GM23338 (cell line): Measurements from ENCODE around the gene BMP15. TPM values are rescaled to one million over a fixed set of nuclear protein-coding genes. Genes with fewer than 3 reads are reported as not detected.

ENCODE experiments used
- ATAC-seq: fragments of 200-7000 bp; cut with Tn5 transposase; 3 replicates; pipeline ENCODE4 v1.9.1; 2020
- DNase-seq: peaks from one replicate; pipeline ENCODE4 v3.0.0-alpha.2; 2015; ENCODE audit warnings: low spot score
- H2AFZ ChIP-seq: fragments of 200-600 bp; sonication (generic); 2 replicates; pipeline ENCODE4 v1.8.0; 2016; ENCODE audit warnings: antibody characterized with exemption, mild to moderate bottlenecking, moderate library complexity
- H3F3A ChIP-seq: fragments of 200-600 bp; sonication (generic); replicated peaks from 2 replicates; pipeline ENCODE4 v1.8.0; 2017; ENCODE audit warnings: antibody characterized with exemption, mixed run types, low read depth
- H3K27ac ChIP-seq: fragments of 200-600 bp; sonication (generic); 2 replicates; pipeline ENCODE4 v1.6.1; 2016; ENCODE audit warnings: low read depth
- H3K27me3 ChIP-seq: fragments of 200-600 bp; sonication (generic); 2 replicates; pipeline ENCODE4 v1.8.0; 2016; ENCODE audit warnings: mild to moderate bottlenecking, mixed run types, moderate library complexity; ENCODE audit not compliant: insufficient read depth
- H3K36me3 ChIP-seq: fragments of 200-600 bp; sonication (generic); 2 replicates; pipeline ENCODE4 v1.8.0; 2016; ENCODE audit warnings: mild to moderate bottlenecking; ENCODE audit not compliant: insufficient read depth
- H3K4me1 ChIP-seq: fragments of 200-600 bp; sonication (generic); 2 replicates; pipeline ENCODE4 v1.8.0; 2016; ENCODE audit warnings: mild to moderate bottlenecking, moderate library complexity; ENCODE audit not compliant: insufficient read depth
- H3K4me2 ChIP-seq: fragments of 200-600 bp; sonication (generic); 2 replicates; pipeline ENCODE4 v1.7.1; 2017; ENCODE audit warnings: mixed run types
- H3K4me3 ChIP-seq: fragments of 200-600 bp; sonication (generic); 2 replicates; pipeline ENCODE4 v1.6.1; 2016; ENCODE audit warnings: mixed run types
- H3K79me2 ChIP-seq: fragments of 200-600 bp; sonication (generic); replicated peaks from 2 replicates; pipeline ENCODE4 v1.8.0; 2017; ENCODE audit warnings: mild to moderate bottlenecking; ENCODE audit not compliant: insufficient read depth
- H3K9me2 ChIP-seq: fragments of 200-600 bp; sonication (generic); 2 replicates; pipeline ENCODE4 v1.8.0; 2017; ENCODE audit not compliant: insufficient read depth
- H4K20me1 ChIP-seq: fragments of 200-600 bp; sonication (generic); replicated peaks from 2 replicates; pipeline ENCODE4 v1.8.0; 2017; ENCODE audit warnings: mild to moderate bottlenecking; ENCODE audit not compliant: insufficient read depth
- H3K27ac Mint-ChIP-seq: 2 replicates; pipeline ENCODE4 v1.8.0; 2020; ENCODE audit warnings: inconsistent platforms, mild to moderate bottlenecking, moderate library complexity, mixed read lengths
- H3K27me3 Mint-ChIP-seq: 3 replicates; pipeline ENCODE4 v1.8.0; 2022; ENCODE audit warnings: low read depth, mild to moderate bottlenecking, moderate library complexity, mixed read lengths, inconsistent platforms; ENCODE audit not compliant: insufficient read depth, poor library complexity
- H3K36me3 Mint-ChIP-seq: 3 replicates; pipeline ENCODE4 v1.8.0; 2021; ENCODE audit warnings: low read depth, mild to moderate bottlenecking, inconsistent platforms, moderate library complexity, mixed read lengths
- H3K4me1 Mint-ChIP-seq: 3 replicates; pipeline ENCODE4 v1.8.0; 2020; ENCODE audit warnings: mild to moderate bottlenecking, inconsistent platforms, mixed read lengths
- H3K4me3 Mint-ChIP-seq: 3 replicates; pipeline ENCODE4 v1.8.0; 2021; ENCODE audit warnings: moderate library complexity, mild to moderate bottlenecking, inconsistent platforms, mixed read lengths
- H3K9me3 Mint-ChIP-seq: 3 replicates; pipeline ENCODE4 v1.8.0; 2020; ENCODE audit warnings: moderate library complexity, mild to moderate bottlenecking, inconsistent platforms, mixed read lengths
- CREB1 ChIP-seq: fragments of 250-450 bp; sonication (Bioruptor Pico); IDR thresholded peaks from 2 replicates; pipeline ENCODE4 v1.5.0; 2020; ENCODE audit warnings: low read depth, mild to moderate bottlenecking, moderate library complexity
- CTCF ChIP-seq, 2 experiments: fragments of 200-600 bp in 1 of 2; sonication (generic) in 1 of 2; conservative IDR thresholded peaks; 2 replicates each; pipeline versions ENCODE4 v1.5.1 to v1.6.1; 2016 to 2017; ENCODE audit warnings: antibody characterized with exemption in 2 of 2, low read depth in 2 of 2, mild to moderate bottlenecking in 2 of 2, moderate library complexity in 1 of 2
- ETS1 ChIP-seq: IDR thresholded peaks from 2 replicates; pipeline ENCODE4 v1.6.1; 2016; ENCODE audit warnings: antibody characterized with exemption
- EZH2 ChIP-seq: fragments of 200-600 bp; sonication (generic); IDR thresholded peaks from one replicate; pipeline ENCODE4 v1.8.0; 2017; ENCODE audit warnings: antibody characterized with exemption, mild to moderate bottlenecking, low read depth; ENCODE audit not compliant: unreplicated experiment
- EZH2phosphoT487 ChIP-seq: fragments of 200-600 bp; sonication (generic); IDR thresholded peaks from one replicate; pipeline ENCODE4 v1.8.1; 2018; ENCODE audit warnings: antibody characterized with exemption; ENCODE audit not compliant: unreplicated experiment
- JUNB ChIP-seq: IDR thresholded peaks from one replicate; pipeline ENCODE4 v1.6.1; 2016; ENCODE audit warnings: antibody characterized with exemption; ENCODE audit not compliant: unreplicated experiment
- NANOG ChIP-seq: IDR thresholded peaks from 2 replicates; pipeline ENCODE4 v1.6.1; 2016; ENCODE audit warnings: antibody characterized with exemption, borderline replicate concordance
- POLR2AphosphoS5 ChIP-seq: IDR thresholded peaks from 2 replicates; pipeline ENCODE4 v1.6.1; 2016; ENCODE audit warnings: antibody characterized with exemption, low read depth
- REST ChIP-seq: IDR thresholded peaks from one replicate; pipeline ENCODE4 v1.6.1; 2018; ENCODE audit warnings: antibody characterized with exemption; ENCODE audit not compliant: unreplicated experiment
- STAT1 ChIP-seq: IDR thresholded peaks from one replicate; pipeline ENCODE4 v1.6.1; 2016; ENCODE audit warnings: antibody characterized with exemption; ENCODE audit not compliant: unreplicated experiment
- ZNF114 ChIP-seq: fragments of 250-450 bp; sonication (Bioruptor Pico); IDR thresholded peaks from 2 replicates; pipeline ENCODE4 v1.5.0; 2020; ENCODE audit warnings: mild to moderate bottlenecking, moderate library complexity
- ZNF331 ChIP-seq: fragments of 250-450 bp; sonication (Bioruptor Pico); IDR thresholded peaks from 2 replicates; pipeline ENCODE4 v1.5.0; 2020; ENCODE audit warnings: low read depth, mild to moderate bottlenecking, moderate library complexity
- ZNF462 ChIP-seq: fragments of 250-450 bp; sonication (Bioruptor Pico); IDR thresholded peaks from 2 replicates; pipeline ENCODE4 v1.5.0; 2020; ENCODE audit warnings: mild to moderate bottlenecking, moderate library complexity
- polyA plus RNA-seq: library from polyadenylated mRNA; unstranded; fragments of >200 nt; fragmentation: Nextera tagmentation; extraction: Ambion mirVana; gene quantifications from 2 replicates; pipeline ENCODE4 v1.2.1, GENCODE V29; 2016
- total RNA-seq: library from RNA; depleted of rRNA; stranded (reverse); fragments of >200 nt; shearing (Covaris generic); gene quantifications from 2 replicates; pipeline ENCODE4 v1.2.3, GENCODE V29; 2014

The BMP15 gene
- total and polyA plus RNA-seq, 2 experiments from 2014 or later = not detected

- H3K4me1 Mint-ChIP-seq = peaks cover 11% of the 10 kb centered on the region
- Histone ChIP-seq H3K27ac (no peak overlapping the region), H3K4me3 (no peak overlapping the region), H3K36me3 (no peaks in the 10 kb centered on the region), H3K4me2 (no peak overlapping the region), H4K20me1 (no peaks in the 10 kb centered on the region), H3K27me3 (no peaks in the 10 kb centered on the region), H2AFZ (no peak overlapping the region), H3K4me1 (peaks cover 8% of the 10 kb centered on the region; the same call in 1 of the 2 replicates), H3K9me2 (no peaks in the 10 kb centered on the region), H3K79me2 (no peaks in the 10 kb centered on the region), H3F3A (no peaks in the 10 kb centered on the region)
- no peaks in the 10 kb centered on the region for H3K9me3 Mint-ChIP-seq
- DNase-seq (no peak), ATAC-seq (no peak)
- H3K27ac Mint-ChIP-seq = no peak overlapping the region
- no peaks in the 10 kb centered on the region for H3K36me3 Mint-ChIP-seq
- H3K4me3 Mint-ChIP-seq = no peak overlapping the region
- TF ChIP-seq ZNF462 (no peak), REST (no peak), CTCF (conservative IDR thresholded peaks at IDR 0.05; ENCODE audit: low read depth in 2 of 2) (no peak), STAT1 (no peak), JUNB (no peak), NANOG (no peak), EZH2phosphoT487 (no peak), CREB1 (CRISPR knock-in tag) (no peak), ETS1 (no peak), ZNF114 (CRISPR knock-in tag) (no peak), EZH2 (no peak), ZNF331 (no peak), POLR2AphosphoS5 (no peak)
- peaks cover 2% of the 10 kb centered on the region for H3K27me3 Mint-ChIP-seq
Measured at GRCh38 chrX:50877310-50877709, 33.2 kb upstream of the BMP15 start.
